Gastrocnemius medialis (tissue), 4 donors: Measurements from ENCODE around the gene PACSIN2.

Experiments
- POLR2A ChIP-seq, 2 donors: fragments of 450-650 bp; IDR thresholded peaks; one replicate each; pipeline ENCODE4 v1.6.1; 2017; ENCODE audit warnings: antibody characterized with exemption in 2 of 2, mild to moderate bottlenecking in 2 of 2, moderate library complexity in 2 of 2
- TF ChIP-seq, protein P1 (sequence below), 5 experiments: fragments of 450-650 bp in 3 of 5; fragments of 200-600 bp in 2 of 5; sonication (generic) in 2 of 5; IDR thresholded peaks in 4 of 5; conservative IDR thresholded peaks in 1 of 5; 1 replicate in 4 of 5; 2 replicates in 1 of 5; pipeline ENCODE4 v1.5.1; 2016 to 2019; ENCODE audit warnings: antibody characterized with exemption in 5 of 5, mild to moderate bottlenecking in 3 of 5, moderate library complexity in 3 of 5

DNA sequence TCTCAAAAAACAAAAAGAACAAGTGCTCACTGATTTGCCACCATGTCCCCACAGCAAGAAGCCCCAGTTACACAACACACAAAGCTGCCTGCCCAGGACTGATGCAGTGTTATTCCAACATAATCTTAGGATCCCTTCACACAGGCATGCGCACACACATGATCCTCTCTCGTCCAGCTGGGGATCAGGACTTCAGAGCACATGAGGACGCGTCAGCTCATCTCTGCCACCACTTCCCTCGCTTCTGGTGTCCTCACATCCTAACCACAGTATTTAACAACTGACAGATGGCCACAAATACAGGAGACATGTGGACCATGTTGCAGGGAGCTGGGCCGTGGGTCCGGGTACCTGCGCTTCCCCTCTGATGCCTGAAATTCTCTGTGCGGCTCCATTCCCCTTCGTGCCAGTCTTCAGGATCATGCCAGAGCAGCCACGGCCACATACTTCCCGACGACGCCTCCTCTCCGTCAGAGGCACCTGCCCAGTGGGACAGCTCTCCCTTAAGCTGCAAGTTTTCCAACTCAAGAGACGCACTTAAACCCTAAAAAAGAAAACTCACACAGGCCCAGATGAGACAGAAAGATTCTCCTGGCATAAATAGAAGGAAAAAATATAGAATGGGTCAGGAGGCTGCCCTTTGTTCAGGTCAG lies 68.3 kb downstream of the PACSIN2 start:
- TF ChIP-seq, protein P1, sequence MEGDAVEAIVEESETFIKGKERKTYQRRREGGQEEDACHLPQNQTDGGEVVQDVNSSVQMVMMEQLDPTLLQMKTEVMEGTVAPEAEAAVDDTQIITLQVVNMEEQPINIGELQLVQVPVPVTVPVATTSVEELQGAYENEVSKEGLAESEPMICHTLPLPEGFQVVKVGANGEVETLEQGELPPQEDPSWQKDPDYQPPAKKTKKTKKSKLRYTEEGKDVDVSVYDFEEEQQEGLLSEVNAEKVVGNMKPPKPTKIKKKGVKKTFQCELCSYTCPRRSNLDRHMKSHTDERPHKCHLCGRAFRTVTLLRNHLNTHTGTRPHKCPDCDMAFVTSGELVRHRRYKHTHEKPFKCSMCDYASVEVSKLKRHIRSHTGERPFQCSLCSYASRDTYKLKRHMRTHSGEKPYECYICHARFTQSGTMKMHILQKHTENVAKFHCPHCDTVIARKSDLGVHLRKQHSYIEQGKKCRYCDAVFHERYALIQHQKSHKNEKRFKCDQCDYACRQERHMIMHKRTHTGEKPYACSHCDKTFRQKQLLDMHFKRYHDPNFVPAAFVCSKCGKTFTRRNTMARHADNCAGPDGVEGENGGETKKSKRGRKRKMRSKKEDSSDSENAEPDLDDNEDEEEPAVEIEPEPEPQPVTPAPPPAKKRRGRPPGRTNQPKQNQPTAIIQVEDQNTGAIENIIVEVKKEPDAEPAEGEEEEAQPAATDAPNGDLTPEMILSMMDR (IDR thresholded peaks at IDR 0.05 in 4 of 5, conservative IDR thresholded peaks at IDR 0.05 in 1 of 5), result no peak
- no peak for TF ChIP-seq POLR2A (IDR thresholded peaks at IDR 0.05)
